Endometrial microvascular endothelial cells (primary cell): ENCODE data around the gene PCGF3. TPM values are rescaled to one million over a fixed set of nuclear protein-coding genes. Genes with fewer than 3 reads are reported as not detected.
"Not testable (repeated sequence)": the region's sequence is repeated elsewhere in the genome, so short reads cannot be mapped to it uniquely, and the experiment has no call there.

Experiments used
- in situ Hi-C: cut with HindIII; loops from 2 replicates; pipeline ENCODE4 v1.10.0; 2017; ENCODE audit warnings: low sequenced_read_pairs, low pct_unique_long_range_greater_than_20kb; ENCODE audit errors: inconsistent ontology term
- total RNA-seq: library from RNA; depleted of rRNA; stranded (reverse); fragments of >200 nt; gene quantifications from one replicate; pipeline ENCODE4 v1.2.3, GENCODE V29; 2015; ENCODE audit errors: inconsistent ontology term

Gene PCGF3
- total RNA-seq, 1 donor from 2014 or later, result 42.6 TPM

DNA sequence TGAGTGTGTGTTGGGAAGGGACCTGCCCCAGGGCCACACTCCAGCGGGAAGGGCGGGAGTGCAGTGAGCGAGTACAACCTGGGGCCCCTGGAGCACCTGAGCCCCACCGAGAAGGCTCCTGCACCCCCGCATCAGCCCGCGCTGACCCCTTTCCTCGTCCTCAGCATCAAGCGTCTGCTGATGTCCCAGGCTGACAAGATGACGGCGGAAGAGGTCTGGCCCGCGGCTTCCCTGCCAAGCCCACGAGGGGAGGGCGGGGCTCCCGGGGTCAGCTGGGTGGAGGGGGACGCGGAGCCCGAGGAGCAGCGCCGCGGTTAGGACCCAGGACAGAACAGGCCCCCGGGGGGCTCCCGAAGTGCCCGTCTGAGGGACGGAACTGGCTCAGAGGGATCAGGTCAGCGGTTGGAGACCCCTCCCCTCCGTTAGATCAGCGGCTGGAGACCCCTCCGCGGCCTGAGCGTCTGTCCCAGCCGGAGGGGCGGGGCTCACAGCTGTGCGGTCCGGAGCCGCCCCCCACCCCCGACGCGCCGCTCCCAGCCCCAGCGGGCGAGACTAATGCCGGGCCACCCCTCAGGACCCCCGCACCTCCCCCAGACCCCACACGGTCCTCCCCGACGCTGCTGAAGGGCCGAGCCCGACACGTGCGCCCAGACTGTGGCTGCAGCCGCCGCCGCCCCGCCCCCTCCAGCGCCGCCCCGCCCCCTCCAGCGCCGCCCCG, 24.5 kb upstream of the PCGF3 start:
- in situ Hi-C loops, result no loop called here

DNA sequence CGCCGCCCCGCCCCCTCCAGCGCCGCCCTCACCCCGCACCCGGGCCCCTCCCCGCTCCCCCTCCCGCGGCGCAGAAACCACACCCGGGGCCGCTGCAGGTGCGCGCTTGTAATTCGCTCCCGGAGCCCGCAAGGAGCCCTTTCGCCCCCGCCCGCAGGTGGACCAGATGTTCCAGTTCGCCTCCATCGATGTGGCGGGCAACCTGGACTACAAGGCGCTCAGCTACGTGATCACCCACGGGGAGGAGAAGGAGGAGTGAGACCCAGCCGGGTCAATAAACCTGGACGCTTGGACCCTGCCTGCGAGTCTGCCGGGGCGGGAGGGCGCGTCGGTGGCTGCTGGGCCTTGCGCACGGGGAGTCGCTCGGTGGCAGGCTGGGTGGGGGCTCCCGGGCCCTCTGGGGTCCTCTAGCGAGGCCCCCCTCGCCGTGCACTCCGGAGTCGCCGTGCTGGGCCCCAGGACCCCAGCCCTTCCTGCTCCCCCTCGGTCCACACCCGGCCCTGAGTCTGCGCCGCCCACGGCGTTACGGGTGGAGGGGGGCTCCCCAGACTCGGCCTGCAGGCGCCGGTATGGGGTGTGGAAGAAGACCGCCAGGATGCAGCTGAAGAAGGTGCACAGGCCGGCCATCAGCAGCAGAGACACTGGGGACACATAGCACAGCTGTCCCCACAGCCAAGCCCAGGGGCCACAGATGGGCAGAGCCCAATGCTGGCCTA, 23.7 kb upstream of the PCGF3 start:
- in situ Hi-C loops, result no loop called here

DNA sequence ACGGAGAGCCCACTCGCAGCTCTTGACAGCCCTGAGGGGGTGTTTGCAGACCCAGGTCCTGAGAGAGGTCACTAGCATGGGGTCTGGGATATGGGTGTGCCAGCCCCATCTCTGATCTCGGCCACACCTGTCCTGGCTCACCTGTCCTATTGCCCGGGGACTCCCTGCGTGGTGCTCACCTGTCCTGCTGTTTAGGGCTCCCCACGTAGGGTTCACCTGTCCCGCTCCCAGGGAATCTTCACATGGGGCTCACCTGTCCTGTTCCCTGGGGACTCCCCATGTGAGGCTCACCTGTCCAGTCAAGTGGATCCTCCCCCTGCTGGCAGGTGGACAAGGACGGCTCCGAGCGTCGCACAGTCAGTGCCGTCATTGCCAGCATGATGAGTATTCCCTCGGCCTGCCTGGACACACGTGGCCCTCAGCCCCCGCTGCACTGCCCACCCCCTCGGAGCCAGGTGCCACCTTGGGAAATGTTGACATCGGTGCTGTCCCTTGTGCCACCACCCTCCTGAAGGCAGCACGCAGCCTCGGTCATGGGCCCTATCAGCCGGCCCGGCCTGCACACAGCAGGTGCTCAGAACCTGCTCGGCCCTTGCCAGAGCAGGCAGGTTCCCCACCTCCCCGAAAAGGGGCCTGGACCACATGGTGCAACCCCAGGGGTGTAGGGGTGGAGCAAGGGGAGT, 23.0 kb upstream of the PCGF3 start:
- in situ Hi-C loops, result no loop called here

DNA sequence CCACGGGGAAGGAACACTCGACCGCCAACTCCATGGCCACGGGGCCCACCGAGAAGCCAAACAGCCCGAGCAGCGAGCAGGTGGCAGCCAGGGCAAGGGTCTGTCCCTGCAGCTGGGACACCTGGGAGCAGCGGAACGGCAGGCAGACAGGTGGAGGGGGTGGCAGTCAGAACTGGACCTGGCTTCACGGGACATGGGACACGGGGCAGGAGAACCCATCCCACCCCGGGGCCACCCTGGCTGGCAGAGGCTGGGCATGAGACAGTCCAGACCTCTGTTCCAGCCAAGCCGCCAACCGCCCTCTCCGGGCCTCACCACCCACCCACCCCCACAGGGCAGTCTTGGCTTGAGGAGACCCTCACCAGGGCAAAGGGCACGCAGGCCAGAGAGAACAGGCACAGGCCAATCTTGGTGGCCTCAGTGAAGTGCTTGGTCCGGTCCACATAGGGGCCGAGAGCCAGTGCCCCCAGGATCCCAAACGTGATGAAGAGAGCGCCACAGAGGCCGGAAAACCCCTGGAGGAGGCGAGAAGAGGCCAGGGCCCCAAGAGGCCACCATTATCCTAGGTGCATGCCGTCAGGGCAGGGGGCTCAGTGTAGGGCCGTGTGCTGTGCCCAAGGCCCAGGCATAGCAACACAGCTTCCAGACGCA, 22.3 kb upstream of the PCGF3 start:
- in situ Hi-C loops, result no loop called here

DNA sequence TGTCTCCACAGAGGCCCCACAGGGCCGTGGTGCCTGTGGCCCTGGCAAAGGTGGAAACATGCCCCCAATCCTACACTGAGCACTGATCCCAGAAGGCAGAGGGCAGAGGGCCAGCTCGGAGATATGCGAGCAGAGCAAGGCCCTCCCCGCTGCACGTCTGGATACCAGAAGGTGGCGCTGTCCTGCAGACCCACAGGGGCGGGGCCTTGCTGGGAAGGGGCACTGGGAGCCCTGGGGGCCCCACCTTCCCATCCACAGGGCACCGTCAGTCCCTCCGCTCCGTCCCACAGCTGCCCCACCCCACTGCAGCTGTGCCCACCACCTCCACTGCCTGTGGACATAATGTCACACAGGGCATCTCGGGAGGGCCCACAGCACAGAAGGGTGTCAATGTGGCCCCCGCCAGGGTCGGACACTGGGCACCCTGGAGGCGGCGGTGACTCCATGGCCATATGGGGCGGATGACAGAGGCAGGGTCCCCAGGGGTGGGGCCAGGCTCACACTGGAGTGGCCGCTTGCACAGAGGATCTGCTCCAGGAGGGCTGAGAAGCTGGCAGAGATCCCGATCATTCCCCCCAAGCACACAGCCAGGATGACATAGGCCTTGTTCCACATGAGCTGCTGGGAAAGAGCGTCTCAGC, 21.5 kb upstream of the PCGF3 start:
- in situ Hi-C loops, result no loop called here

DNA sequence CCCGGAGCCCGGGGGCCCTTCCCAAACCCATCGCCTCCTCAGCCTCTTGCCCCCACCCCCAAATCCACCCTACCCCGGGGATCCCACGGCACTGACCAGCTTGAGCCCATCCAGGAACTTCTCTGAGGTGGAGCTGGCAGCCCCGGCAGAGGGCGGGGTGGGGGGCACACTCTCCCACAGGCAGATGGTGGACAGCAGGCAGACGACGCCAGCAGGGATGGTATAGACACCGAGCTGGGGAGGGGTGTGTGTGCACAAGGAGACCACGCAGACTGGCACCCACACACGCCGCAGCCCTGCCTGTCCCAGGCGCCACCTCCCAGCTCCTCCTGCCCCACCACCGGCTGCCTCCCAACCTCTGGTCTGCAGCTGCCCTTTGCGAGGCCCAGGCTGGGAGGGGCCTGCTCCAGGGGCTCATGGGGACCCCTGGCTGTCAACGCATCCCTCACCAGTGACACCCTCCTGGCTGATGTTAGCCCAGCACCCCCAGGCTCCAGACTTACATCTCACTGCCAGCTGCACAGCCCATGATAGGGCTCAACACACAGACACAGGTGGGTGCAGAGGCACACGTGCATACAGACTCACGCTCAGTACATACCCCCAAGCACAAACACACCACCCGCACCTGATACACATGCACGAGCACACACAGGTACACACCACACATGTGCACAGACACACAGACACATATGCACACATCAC, 20.9 kb upstream of the PCGF3 start:
- in situ Hi-C loops, result no loop called here

DNA sequence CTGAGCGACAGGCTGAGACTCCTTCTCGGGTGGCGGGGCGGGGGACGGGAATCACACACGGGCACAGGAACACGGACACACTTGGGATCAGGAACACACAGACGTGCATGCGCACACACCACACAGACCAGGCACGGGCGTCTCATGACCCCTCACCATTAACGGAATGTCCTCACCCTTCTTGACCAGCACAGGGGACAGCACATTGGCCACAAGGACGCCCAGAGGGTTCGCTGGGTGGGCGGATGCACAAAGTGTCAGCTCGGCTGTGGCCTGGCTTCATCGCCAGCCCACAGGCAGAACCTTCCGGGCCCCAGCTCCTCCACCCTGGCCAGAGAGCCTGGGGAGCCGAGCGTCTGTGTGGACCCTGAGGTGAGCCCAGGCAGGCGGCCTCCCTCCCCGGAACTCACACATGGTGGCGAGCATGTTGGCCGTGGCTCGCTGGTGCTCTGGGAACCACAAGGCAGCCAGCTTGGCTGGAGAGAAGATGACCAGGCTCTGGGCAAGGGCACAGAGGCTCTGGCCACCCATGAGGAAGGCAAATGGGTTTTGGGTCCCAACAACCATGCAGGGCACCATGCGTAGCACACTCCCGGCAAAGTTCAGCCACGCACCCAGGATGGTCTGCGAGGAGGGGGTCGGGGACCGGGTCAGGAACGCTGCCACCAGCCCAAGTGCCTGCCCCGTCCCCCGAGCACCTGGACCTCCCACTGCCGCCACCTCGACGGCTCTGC, 19.8 kb upstream of the PCGF3 start:
- in situ Hi-C loops, result no loop called here

DNA sequence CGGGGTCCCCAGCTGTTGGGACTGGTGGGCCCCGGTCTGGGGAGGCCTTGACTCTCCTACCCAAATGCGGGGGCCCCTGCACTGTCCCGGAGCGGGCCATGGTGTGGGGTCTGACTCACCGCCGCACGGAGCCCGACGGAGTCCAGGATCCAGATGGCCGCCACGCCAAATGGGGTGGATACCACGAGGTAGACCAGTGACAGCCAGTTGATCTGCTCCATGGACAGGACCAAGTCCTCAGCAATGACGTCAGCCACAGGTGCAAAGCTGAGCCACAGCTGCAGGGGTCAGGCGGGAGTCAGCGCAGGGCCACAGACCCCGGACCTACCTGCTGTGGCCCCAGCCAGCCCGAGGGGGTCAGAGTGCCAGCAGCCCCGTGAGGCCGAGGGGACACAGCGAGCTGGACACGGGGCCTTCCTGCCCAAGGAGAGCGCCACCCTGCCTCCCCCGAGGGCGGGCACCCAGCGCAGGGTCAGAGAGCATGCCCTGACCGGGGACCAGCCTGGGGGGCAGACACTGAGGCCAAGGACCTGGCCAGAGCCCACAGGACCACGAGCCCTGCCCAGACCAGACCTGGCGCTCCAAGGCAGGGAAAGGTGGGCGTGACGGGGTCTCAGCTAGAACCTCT, 19.1 kb upstream of the PCGF3 start:
- in situ Hi-C loops, result no loop called here

DNA sequence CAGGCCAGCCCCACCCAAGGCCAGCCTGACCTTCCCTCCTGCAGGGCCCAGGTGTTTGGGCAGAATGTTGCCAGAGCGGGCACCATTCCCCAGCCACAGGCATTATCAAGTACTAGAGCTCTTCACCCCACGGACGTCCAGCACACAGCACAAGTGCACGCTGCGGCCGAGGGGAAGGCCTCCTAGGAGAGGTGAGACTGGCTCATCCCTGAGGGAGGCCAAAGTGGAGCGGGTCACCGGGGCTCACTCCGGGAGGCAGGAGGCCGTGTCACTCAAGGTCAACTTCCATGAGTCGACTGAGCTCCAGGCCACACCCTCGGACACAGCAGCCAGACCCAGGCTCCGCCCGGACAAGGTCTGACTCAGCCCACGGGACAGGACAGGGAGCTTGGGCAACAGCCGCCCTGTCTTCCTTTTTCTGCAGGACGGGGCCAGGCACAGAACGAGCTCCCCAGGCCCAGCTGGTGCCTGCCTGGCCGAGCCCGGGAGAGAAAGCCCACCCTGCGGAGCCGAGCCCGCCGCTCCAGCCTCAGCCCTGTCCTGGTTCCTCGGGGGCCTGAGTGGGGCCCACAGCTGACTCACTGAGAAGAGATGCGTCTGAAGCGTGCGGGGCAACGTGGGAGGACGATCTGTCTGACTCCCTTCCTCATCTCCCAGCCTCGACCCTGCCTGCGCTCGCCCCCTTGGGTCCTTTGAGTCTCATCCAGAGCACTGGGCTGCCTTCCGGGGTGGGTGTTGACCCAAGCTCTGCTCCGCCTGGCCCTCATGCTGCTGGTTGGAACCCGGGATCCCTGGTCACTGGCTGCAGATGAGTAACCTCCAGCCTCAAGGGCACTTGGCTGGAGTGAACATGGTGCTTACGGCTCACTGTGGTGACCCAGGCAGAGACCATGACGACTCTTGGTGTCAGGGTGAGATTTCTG, 18.3 kb upstream of the PCGF3 start:
- in situ Hi-C loops, result no loop called here

DNA sequence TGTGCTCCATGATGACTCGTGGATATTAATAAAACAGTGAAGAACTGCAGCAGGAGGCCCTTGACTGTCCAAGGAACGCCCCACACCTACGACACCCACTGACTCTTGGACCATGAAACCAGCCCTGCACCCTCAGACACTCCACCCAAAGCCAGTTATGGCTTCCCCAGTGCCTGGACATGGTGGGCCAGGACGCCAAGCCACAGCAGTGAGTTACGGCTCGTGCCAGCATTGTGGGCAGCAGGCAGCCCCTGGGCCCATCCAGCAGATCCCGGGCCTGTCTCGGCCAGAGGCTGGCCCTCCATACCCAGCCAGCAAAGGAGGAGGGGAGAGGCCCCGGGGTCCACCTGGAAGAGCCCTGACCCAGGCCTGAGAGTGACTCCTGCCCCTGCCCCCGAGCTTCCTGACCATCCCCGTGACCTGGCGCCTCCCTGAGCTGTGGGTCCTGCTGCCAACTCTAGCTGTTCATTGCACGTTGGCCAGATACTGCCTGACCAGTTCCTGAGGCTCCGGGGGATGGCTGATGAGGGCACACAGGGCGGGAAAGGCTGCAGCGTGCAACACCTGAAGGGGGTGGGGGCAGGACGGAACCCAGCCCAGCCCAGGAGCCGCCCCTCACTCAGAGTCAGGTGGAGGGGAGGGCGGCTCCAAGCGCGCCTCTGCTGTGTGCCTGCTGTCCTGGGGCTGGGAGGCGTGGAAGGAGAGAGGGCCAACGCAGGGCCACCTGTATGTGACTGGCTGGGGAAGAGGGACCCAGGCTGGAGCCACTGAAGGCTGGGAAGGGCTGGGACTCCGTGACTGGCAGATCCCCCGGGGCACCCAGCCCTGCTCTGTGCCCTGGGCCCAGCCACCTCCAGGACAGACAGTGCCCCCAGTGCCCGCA, 17.4 kb upstream of the PCGF3 start:
- in situ Hi-C loops, result no loop called here

DNA sequence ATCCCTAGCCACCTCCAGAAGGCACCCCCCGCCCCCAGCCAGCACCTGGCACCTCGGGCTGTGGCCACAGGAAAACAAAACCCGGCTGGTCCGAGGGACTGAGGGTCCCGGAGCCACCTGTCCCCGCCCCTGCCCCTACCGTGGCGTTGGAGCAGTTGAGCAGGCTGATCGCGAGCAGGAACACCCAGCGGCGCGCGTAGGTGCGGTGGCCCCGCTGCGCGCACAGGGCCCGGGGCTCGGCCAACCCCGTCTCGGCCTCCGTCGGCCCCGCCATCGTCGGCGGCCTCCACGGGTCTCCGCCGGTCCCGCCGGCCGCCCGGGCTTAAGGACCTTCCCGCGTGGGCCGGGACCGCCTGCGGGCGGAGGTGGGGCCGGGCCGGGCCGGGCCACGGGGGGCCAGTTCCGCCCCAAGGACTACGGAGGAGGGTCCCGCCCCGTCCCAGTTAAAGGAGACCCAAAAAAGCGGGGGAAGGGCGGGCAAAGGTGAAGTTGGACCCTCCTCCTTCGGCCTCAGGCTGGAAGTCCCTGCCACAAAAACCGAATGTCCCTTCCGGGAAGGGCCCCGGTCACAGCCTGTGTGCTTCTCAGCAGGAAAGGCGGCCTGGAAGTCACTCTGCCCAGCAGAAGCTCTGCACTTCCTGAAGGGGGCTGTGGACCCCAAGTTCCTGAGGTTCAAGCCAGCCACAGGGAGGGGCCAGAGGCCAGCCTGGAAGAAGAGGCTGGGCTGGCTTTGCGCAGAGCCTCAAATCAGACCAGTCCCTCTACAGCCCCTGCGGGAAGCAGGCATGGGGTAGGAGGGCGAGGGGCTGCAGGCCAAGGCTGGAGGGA, 16.6 kb upstream of the PCGF3 start, which contains the start of gene SLC49A3:
SLC49A3 (minus strand) TSS at position 298 of the 828 bp plus-strand sequence; CDS start at position 274, 24 bp downstream.
- in situ Hi-C loops, result no loop called here

DNA sequence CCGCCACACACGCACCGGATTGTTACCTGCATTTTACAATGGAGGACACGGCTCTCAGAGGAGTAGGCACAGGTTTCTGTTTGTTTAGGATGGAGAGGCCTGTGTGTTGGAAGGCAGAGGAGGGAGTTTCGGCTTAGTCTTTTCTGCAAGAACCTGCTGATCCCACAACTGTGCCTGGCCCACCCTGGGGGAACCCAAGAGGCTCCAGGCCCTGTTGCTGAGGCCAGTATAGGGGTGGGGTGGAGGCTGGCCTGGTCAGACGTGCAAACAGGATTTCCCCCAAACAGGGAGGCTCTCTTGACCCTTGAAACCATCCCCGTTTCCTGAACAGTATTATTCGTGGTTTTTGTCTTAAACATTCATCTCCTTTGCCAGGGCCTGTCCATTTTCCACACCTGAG, 15.9 kb upstream of the PCGF3 start:
- in situ Hi-C loops, result no loop called here

DNA sequence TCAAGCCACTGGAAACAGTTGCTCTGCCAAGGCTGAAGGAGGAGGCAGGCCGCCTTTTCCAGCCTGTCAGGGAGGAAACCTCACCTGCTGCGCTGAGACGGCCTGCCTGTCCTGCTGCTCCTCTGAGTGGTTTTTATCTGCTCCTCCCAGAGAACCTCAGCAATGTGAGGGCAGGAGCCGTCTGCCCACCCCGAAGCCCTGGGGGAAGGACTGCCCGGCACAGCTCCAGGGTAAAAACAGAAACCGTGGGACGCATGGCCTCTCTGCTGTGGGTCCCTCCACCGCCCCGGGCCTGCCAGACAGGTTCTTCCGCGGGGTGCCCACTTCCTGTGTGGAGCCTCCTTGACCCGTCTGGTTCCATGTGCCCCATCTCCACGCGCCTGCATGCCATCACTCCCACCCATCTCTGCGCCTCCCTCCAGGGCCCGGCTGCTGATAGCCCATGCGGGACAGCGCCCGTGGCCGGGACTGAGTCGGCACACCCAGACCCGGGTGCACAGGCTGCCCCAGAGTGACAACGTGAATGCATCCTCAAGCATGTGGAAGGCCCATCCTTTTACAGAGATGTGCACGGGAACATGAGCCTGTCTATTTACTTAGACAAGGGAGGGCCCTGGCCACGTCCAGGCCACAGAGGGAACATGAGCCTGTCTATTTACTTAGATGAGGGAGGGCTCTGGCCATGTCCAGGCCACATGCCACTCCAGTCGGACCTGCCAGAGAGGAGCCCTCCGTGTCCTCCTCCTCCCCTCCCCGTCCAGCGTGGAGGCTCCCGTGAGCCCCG, 12.7 kb upstream of the PCGF3 start:
- in situ Hi-C loops, result no loop called here

DNA sequence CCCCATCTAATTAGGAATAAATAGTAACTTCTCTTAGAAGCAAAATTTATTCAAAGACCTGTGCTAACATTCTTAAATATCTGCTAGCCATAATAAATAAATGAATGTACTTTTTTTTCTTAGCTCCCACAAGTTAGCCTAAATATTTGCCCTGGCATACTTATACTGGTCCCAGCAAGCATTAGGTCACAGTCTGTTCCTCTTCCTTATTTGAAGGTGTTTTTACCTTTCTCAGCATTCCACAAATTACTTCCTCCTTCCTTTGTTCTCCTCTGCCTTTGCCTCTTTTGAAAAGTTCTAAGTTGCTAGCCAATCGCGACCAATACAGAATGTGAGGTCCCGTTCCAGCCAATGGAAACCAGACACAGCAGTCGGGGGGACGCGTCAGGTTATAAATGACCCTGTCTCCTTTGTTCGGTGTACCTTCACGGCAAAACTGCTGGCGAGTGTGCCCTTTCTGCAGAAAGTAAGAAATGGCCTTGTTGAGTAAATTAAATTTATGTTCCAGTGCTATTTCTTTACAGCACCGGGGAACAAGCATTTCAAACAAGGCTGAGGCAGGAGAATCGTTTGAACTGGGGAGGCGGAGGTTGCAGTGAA, 11.2 kb upstream of the PCGF3 start:
- in situ Hi-C loops, result not testable (repeated sequence)
